Osteoblast (primary cell): ENCODE data around the gene MFAP1. TPM values are rescaled to one million over a fixed set of nuclear protein-coding genes. Genes with fewer than 3 reads are reported as not detected.

Source experiments
- DNase-seq: peaks from one replicate; pipeline ENCODE4 v3.0.0; 2011; ENCODE audit warnings: low spot score, mixed read lengths; ENCODE audit not compliant: insufficient read length; ENCODE audit errors: missing footprints
- H2AFZ ChIP-seq: 2 replicates; pipeline ENCODE4 v1.6.0; 2011; ENCODE audit warnings: mild to moderate bottlenecking, low read length
- H3K27ac ChIP-seq: 2 replicates; pipeline ENCODE4 v1.5.1; 2011; ENCODE audit warnings: mild to moderate bottlenecking, low read depth, low read length, moderate library complexity
- H3K27me3 ChIP-seq: 2 replicates; pipeline ENCODE4 v1.6.0; 2012; ENCODE audit warnings: mild to moderate bottlenecking, control low read depth, inconsistent platforms, low read length, moderate library complexity; ENCODE audit not compliant: insufficient read depth
- H3K36me3 ChIP-seq: 2 replicates; pipeline ENCODE4 v1.5.1; 2011; ENCODE audit warnings: mild to moderate bottlenecking, low read length, control low read depth, moderate library complexity; ENCODE audit not compliant: insufficient read depth
- H3K4me1 ChIP-seq: 2 replicates; pipeline ENCODE4 v1.5.1; 2011; ENCODE audit warnings: mild to moderate bottlenecking, low read length, control low read depth, moderate library complexity; ENCODE audit not compliant: insufficient read depth
- H3K4me2 ChIP-seq: 2 replicates; pipeline ENCODE4 v1.6.0; 2011; ENCODE audit warnings: mild to moderate bottlenecking, low read length; ENCODE audit not compliant: insufficient read depth
- H3K4me3 ChIP-seq: fragments of 200-600 bp; sonication (generic); 3 replicates; pipeline ENCODE4 v1.5.1; 2012; ENCODE audit warnings: mild to moderate bottlenecking, low read length, inconsistent platforms; ENCODE audit not compliant: insufficient read depth
- H3K79me2 ChIP-seq: 2 replicates; pipeline ENCODE4 v1.6.0; 2012; ENCODE audit warnings: mild to moderate bottlenecking, low read length, control low read depth, inconsistent platforms; ENCODE audit not compliant: insufficient read depth
- H3K9me3 ChIP-seq: 2 replicates; pipeline ENCODE4 v1.5.1; 2011; ENCODE audit warnings: low read depth, low read length, control low read depth
- H4K20me1 ChIP-seq: 2 replicates; pipeline ENCODE4 v1.6.0; 2012; ENCODE audit warnings: mild to moderate bottlenecking, low read length, control low read depth; ENCODE audit not compliant: insufficient read depth
- CTCF ChIP-seq: IDR thresholded peaks from 2 replicates; pipeline ENCODE4 v1.5.1; 2011; ENCODE audit warnings: mild to moderate bottlenecking, low read depth, low read length, moderate library complexity; ENCODE audit errors: extremely low read depth
- total RNA-seq: library from RNA; depleted of rRNA; stranded (reverse); fragments of >200 nt; gene quantifications from 2 replicates; pipeline ENCODE4 v1.2.3, GENCODE V29; 2012

MFAP1 gene
- 14.7 and 16.6 TPM in 2 replicates for total RNA-seq

GRCh38 chr15:43824302-43825246, at the start of gene MFAP1:
MFAP1 (minus strand) TSS chr15:43824690; CDS start chr15:43824569, 121 bp downstream.
- peak; percentile 95 for DNase-seq
- H3K9me3 ChIP-seq = no peaks in the 10 kb centered on the region

GRCh38 chr15:43873651-43874050, 49.2 kb upstream of the MFAP1 start:
- Histone ChIP-seq H3K27ac (no peak overlapping the region), H3K27me3 (no peaks in the 10 kb centered on the region), H3K4me3 (no peak overlapping the region), H3K4me1 (no peaks in the 10 kb centered on the region), H3K9me3 (no peaks in the 10 kb centered on the region), H4K20me1 (no peaks in the 10 kb centered on the region), H3K4me2 (no peak overlapping the region), H2AFZ (no peak overlapping the region), H3K79me2 (no peaks in the 10 kb centered on the region), H3K36me3 (peaks cover 14% of the 10 kb centered on the region)
- no peak for TF ChIP-seq CTCF
- no peak for DNase-seq

More at GRCh38 chr15:43824302-43825246, at the start of gene MFAP1:
- H2AFZ ChIP-seq = peak within 1 kb of the TSS; percentile 99
- H3K4me3 ChIP-seq = peak within 1 kb of the TSS; percentile 99
- no peak for TF ChIP-seq CTCF
- peak within 1 kb of the TSS; percentile 99 for H3K27ac ChIP-seq
- peak within 1 kb of the TSS; percentile 89 for H3K4me2 ChIP-seq
- peaks cover 71% of the 10 kb centered on the region for H3K79me2 ChIP-seq
- H3K4me1 ChIP-seq = peaks cover 21% of the 10 kb centered on the region
- no peaks in the 10 kb centered on the region for H3K27me3 ChIP-seq
- no peaks in the 10 kb centered on the region for H3K36me3 ChIP-seq
- peaks cover 3% of the 10 kb centered on the region for H4K20me1 ChIP-seq

GRCh38 chr15:43872416-43873020, 48.0 kb upstream of the MFAP1 start:
- no peaks in the 10 kb centered on the region for H3K27me3 ChIP-seq
- H3K79me2 ChIP-seq = no peaks in the 10 kb centered on the region
- no peaks in the 10 kb centered on the region for H4K20me1 ChIP-seq
- no peaks in the 10 kb centered on the region for H3K9me3 ChIP-seq
- peak overlapping the region; percentile 20 for H2AFZ ChIP-seq
- no peaks in the 10 kb centered on the region for H3K4me1 ChIP-seq
- DNase-seq = peak; percentile 88
- no peak overlapping the region for H3K4me3 ChIP-seq
- peaks cover 12% of the 10 kb centered on the region for H3K36me3 ChIP-seq
- peak; percentile 78 for TF ChIP-seq CTCF
- H3K27ac ChIP-seq = no peak overlapping the region
- no peak overlapping the region for H3K4me2 ChIP-seq

GRCh38 chr15:43871835-43872234, 47.3 kb upstream of the MFAP1 start:
- no peak for TF ChIP-seq CTCF
- H3K36me3 ChIP-seq = peaks cover 9% of the 10 kb centered on the region
- no peak overlapping the region for H2AFZ ChIP-seq
- no peak for DNase-seq
- no peaks in the 10 kb centered on the region for H4K20me1 ChIP-seq
- H3K4me3 ChIP-seq = no peak overlapping the region
- H3K4me2 ChIP-seq = no peak overlapping the region
- no peaks in the 10 kb centered on the region for H3K9me3 ChIP-seq
- no peak overlapping the region for H3K27ac ChIP-seq
- H3K79me2 ChIP-seq = no peaks in the 10 kb centered on the region
- no peaks in the 10 kb centered on the region for H3K27me3 ChIP-seq
- no peaks in the 10 kb centered on the region for H3K4me1 ChIP-seq
